ENCODE results near the gene EYS.

Gene EYS

DNA sequence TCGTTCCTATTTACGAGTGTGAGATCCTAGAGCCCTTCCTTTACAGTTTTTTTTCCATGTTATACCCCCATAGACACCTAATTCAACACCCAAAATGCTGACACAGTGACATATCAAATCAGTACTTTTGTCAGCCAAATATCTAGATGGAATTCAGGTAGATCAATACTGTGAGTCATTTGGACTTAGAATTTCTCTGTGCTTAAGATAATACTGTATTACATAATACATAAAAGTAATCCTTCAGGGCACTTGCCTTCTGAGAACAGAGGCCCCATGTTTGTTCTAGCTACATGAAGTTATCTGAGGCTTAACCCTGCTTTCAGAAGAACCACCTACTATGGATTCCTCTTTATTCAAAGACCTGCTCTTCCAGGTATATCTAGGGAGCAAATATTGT, 1448.3 kb downstream of the EYS start:
- no peak for DNase-seq (ENCODE audit: low read depth)
- TF ChIP-seq, protein P1, sequence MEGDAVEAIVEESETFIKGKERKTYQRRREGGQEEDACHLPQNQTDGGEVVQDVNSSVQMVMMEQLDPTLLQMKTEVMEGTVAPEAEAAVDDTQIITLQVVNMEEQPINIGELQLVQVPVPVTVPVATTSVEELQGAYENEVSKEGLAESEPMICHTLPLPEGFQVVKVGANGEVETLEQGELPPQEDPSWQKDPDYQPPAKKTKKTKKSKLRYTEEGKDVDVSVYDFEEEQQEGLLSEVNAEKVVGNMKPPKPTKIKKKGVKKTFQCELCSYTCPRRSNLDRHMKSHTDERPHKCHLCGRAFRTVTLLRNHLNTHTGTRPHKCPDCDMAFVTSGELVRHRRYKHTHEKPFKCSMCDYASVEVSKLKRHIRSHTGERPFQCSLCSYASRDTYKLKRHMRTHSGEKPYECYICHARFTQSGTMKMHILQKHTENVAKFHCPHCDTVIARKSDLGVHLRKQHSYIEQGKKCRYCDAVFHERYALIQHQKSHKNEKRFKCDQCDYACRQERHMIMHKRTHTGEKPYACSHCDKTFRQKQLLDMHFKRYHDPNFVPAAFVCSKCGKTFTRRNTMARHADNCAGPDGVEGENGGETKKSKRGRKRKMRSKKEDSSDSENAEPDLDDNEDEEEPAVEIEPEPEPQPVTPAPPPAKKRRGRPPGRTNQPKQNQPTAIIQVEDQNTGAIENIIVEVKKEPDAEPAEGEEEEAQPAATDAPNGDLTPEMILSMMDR (IDR thresholded peaks at IDR 0.05; ENCODE audit: insufficient read depth, low read depth, low read length, missing control alignments): no peak
- H3K4me3 ChIP-seq (ENCODE audit: low read depth, low read length): no peak overlapping the region

DNA sequence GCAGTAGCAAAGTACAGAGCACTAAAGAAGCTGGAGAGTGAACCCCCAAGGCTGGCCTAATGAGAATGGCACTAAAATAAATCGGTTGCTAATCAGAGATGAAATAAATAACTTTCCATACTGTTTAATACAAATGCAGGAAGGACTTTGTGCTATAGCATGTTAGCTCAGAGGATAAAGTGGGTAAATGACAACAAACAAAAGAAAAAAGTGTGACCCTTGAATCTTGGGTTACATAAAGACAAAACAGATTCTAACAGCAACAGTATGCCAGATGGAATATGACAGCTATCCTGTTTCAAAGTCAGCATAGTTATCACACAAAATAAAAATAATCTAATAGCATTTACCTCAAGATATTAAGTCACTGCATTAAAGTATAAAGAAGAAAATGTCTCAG, 1448.7 kb downstream of the EYS start:
- DNase-seq (ENCODE audit: low read depth): no peak
- TF ChIP-seq, protein P1 (IDR thresholded peaks at IDR 0.05; ENCODE audit: insufficient read depth, low read depth, low read length, missing control alignments): no peak
- H3K4me3 ChIP-seq (ENCODE audit: low read depth, low read length): no peak overlapping the region

DNA sequence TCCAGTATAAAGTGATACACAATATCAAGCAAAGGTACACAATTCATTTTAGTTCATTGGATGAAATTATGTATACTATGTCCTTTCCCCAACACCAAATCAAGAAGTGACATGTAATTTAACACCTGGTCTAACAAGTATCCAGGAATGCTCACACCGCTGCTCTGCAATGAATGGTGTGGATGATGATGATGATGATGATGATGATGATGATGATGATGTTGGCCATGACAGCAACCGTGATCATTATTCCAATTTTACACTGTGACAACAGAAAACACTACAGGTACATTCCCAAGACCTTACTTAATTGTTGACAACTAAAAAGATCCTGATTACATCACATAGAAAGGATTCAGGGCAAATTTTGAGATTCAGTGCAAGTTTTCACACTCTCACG, 1449.4 kb downstream of the EYS start:
- TF ChIP-seq, protein P1 (IDR thresholded peaks at IDR 0.05; ENCODE audit: insufficient read depth, low read depth, low read length, missing control alignments): no peak
- DNase-seq (ENCODE audit: low read depth): no peak
- no peak overlapping the region for H3K4me3 ChIP-seq (ENCODE audit: low read depth, low read length)

DNA sequence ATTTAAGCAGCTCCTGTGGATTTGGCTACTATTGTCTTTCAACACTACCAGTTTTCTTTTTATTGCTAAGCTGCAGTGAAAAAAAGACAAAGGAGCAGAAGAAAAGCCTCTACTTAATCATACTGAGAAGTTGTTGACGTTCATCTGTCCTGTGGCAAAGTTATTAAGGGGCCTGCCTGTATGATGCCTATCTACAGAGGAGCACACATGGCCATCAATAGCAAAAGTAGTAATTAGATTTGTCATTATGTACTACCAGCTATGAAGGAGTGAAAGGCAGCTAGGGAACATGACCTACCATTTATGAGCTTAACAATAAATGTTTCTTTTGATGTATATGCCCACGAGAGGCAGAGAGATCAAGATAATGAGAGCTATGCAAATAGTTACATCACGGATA, 1450.5 kb downstream of the EYS start:
- H3K4me3 ChIP-seq (ENCODE audit: low read depth, low read length): no peak overlapping the region

DNA sequence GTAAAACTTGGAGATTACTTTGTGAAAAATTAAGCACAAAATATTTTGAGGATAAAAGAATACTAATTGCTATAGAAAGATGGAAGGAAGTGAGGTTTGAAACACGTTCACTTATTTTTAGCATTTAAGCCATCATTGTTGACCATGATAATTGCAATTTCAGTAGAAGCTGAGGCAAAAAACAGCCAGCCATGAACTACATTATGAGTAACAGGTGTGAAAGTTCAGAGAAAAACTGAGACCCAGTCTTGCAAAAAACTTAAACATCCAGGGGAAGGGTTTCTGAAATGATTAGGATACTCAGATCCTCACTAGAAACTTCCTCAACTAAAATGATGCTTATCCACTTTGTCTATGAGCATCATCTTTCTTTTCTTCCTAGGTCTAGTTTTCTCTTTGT, 1452.0 kb downstream of the EYS start:
- TF ChIP-seq, protein P1 (IDR thresholded peaks at IDR 0.05; ENCODE audit: insufficient read depth, low read depth, low read length, missing control alignments): no peak
- peak; percentile 16 for DNase-seq (ENCODE audit: low read depth)
- no peak overlapping the region for H3K4me3 ChIP-seq (ENCODE audit: low read depth, low read length)

More for the DNA sequence above, 1450.5 kb downstream of the EYS start:
- DNase-seq (ENCODE audit: low read depth): no peak
- TF ChIP-seq, protein P1 (IDR thresholded peaks at IDR 0.05; ENCODE audit: insufficient read depth, low read depth, low read length, missing control alignments): no peak

DNA sequence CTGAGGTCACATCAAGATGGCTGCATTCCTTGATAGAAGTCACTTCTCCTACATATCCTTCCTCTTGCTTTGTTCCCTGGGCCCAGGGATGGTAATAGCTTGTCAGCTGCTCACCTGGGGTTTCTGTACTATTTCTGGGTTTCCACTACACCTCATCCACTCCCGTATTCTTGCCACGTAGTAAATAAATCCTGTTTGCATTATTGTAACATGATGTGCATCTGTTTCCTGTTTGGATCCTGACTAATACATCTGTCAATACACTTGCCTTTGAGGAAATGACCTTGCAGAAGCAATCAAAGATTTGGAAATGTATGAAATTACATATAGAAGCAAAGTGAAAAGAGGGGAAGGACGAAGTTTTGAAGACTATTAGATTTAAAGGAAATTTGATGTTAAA, 1452.5 kb downstream of the EYS start:
- DNase-seq (ENCODE audit: low read depth): no peak
- TF ChIP-seq, protein P1 (IDR thresholded peaks at IDR 0.05; ENCODE audit: insufficient read depth, low read depth, low read length, missing control alignments): no peak
- H3K4me3 ChIP-seq (ENCODE audit: low read depth, low read length): no peak overlapping the region

DNA sequence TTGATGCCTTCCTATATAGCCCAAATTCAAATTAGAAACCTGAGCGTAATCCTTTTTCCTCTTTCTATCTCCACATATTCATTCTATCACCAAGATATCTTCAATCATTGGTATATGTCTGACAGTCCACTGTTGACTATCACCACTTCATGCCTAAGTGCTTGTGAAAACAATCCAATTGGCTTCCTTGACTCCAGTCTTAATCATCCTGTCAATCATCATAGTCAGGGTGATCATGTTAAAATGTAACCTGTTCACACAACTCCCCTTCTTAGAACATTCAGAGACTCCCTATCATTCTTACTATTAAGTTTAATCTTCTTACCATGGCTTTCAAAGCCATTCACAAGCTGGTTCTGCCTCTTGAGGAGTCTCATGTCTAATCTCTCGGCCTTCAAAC, 1454.8 kb downstream of the EYS start:
- no peak overlapping the region for H3K4me3 ChIP-seq (ENCODE audit: low read depth, low read length)
- no peak for DNase-seq (ENCODE audit: low read depth)
- TF ChIP-seq, protein P1 (IDR thresholded peaks at IDR 0.05; ENCODE audit: insufficient read depth, low read depth, low read length, missing control alignments): no peak
